Measurements from ENCODE around the gene NPC1. TPM values are rescaled to one million over a fixed set of nuclear protein-coding genes. Genes with fewer than 3 reads are reported as not detected.
A peak's percentile ranks its signal among the peaks of the same experiment; 100 is the strongest.
"Not testable (repeated sequence)": the region's sequence is repeated elsewhere in the genome, so short reads cannot be mapped to it uniquely, and the experiment has no call there.

The NPC1 gene
- total and polyA plus RNA-seq, 8 donors: 7.6 to 219 (median 59.3) TPM

GRCh38 chr18:23498117-23498516 is 88.2 kb downstream of the NPC1 start:
- DNase-seq: no peak
- Histone ChIP-seq H3K4me3 (no peak overlapping the region), H3K27ac (no peak overlapping the region), H3K36me3 (no peaks in the 10 kb centered on the region), H3K4me1 (peaks cover 0 to 23% (median 14%) of the 10 kb centered on the region in 4 donors), H3K27me3 (no peaks in the 10 kb centered on the region), H3K9me3 (no peaks in the 10 kb centered on the region)
- intact Hi-C loops (cut with DNase I; ENCODE audit: low total_unique reads): no loop called here
- no peak for TF ChIP-seq CTCF (IDR thresholded peaks at IDR 0.05)
- no peak for TF ChIP-seq POLR2AphosphoS5 (IDR thresholded peaks at IDR 0.05)
- TF ChIP-seq POLR2A (IDR thresholded peaks at IDR 0.05): no peak
- TF ChIP-seq EP300 (IDR thresholded peaks at IDR 0.05): no peak
- 75 to 91% (median 88%) methylated on average over 2 of the region's 2 CpGs for WGBS, 5 donors

- Histone ChIP-seq H3K27me3 (no peaks in the 10 kb centered on the region), H3K36me3 (no peaks in the 10 kb centered on the region), H3K4me1 (peaks cover 0 to 14% (median 5%) of the 10 kb centered on the region in 4 donors), H3K4me3 (no peak overlapping the region), H3K27ac (no peak overlapping the region), H3K9me3 (no peaks in the 10 kb centered on the region)
- WGBS, 5 donors: 66 to 80% (median 77%) methylated on average over 12 of the region's 12 CpGs
- intact Hi-C loops (cut with DNase I; ENCODE audit: low total_unique reads): no loop called here
- TF ChIP-seq CTCF (IDR thresholded peaks at IDR 0.05) (no peak), EP300 (IDR thresholded peaks at IDR 0.05) (no peak), POLR2AphosphoS5 (IDR thresholded peaks at IDR 0.05) (no peak), POLR2A (IDR thresholded peaks at IDR 0.05) (no peak)
- DNase-seq: no peak
Measured at GRCh38 chr18:23495723-23496440, 90.4 kb downstream of the NPC1 start.

GRCh38 chr18:23494992-23495391 is 91.3 kb downstream of the NPC1 start:
- TF ChIP-seq CTCF (IDR thresholded peaks at IDR 0.05): no peak
- no peak for TF ChIP-seq POLR2A (IDR thresholded peaks at IDR 0.05)
- TF ChIP-seq EP300 (IDR thresholded peaks at IDR 0.05): no peak
- no peak for TF ChIP-seq POLR2AphosphoS5 (IDR thresholded peaks at IDR 0.05)
- Histone ChIP-seq H3K27me3 (no peaks in the 10 kb centered on the region), H3K36me3 (no peaks in the 10 kb centered on the region), H3K4me3 (no peak overlapping the region), H3K27ac (no peak overlapping the region), H3K9me3 (no peaks in the 10 kb centered on the region), H3K4me1 (peaks cover 0 to 14% (median 5%) of the 10 kb centered on the region in 4 donors)
- peak in 1 of 2 donors; percentile 56 for DNase-seq
- 58 to 85% (median 77%) methylated on average over 1 of the region's 1 CpG for WGBS, 5 donors
- intact Hi-C loops (cut with DNase I; ENCODE audit: low total_unique reads): no loop called here

GRCh38 chr18:23493654-23494053 is 92.7 kb downstream of the NPC1 start:
- Histone ChIP-seq H3K36me3 (no peaks in the 10 kb centered on the region), H3K4me3 (no peak overlapping the region), H3K4me1 (peaks cover 0 to 7% (median 2%) of the 10 kb centered on the region in 4 donors), H3K27me3 (no peaks in the 10 kb centered on the region), H3K9me3 (no peaks in the 10 kb centered on the region), H3K27ac (no peak overlapping the region)
- 88 to 100% (median 100%) methylated on average over 1 of the region's 1 CpG for WGBS, 5 donors
- no peak for DNase-seq
- intact Hi-C loops (cut with DNase I; ENCODE audit: low total_unique reads): no loop called here
- no peak for TF ChIP-seq EP300 (IDR thresholded peaks at IDR 0.05)
- no peak for TF ChIP-seq CTCF (IDR thresholded peaks at IDR 0.05)
- no peak for TF ChIP-seq POLR2AphosphoS5 (IDR thresholded peaks at IDR 0.05)
- TF ChIP-seq POLR2A (IDR thresholded peaks at IDR 0.05): no peak

GRCh38 chr18:23489586-23489985 is 96.7 kb downstream of the NPC1 start:
- H3K27me3 ChIP-seq; H3K9me3 ChIP-seq; H3K36me3 ChIP-seq; DNase-seq; intact Hi-C loops (cut with DNase I; ENCODE audit: low total_unique reads); H3K27ac ChIP-seq; H3K4me3 ChIP-seq: not testable (repeated sequence)
- 77 to 93% (median 86%) methylated on average over 4 to 5 of the region's 5 CpGs for WGBS, 5 donors
- H3K4me1 ChIP-seq: peaks cover 8 to 21% (median 12%) of the 10 kb centered on the region in 4 donors

Data from stomach (tissue), 9 donors.